Fibroblast of peridontal ligament (primary cell): ENCODE measurements around the gene ACTN2.
"Not testable (repeated sequence)": the region's sequence is repeated elsewhere in the genome, so short reads cannot be mapped to it uniquely, and the experiment has no call there.

ENCODE experiments used
- DNase-seq: peaks from one replicate; pipeline ENCODE4 v3.0.0-alpha.2; 2010; ENCODE audit errors: extremely low read depth

ACTN2 gene

GRCh38 chr1:236685917-236686814 lies at the start of gene ACTN2:
TSS of gene ACTN2 (plus strand) at chr1:236686499. CDS start at chr1:236686674, 175 bp downstream.
- DNase-seq = no peak

- no peak for DNase-seq
These were observed 47.4 kb upstream of the ACTN2 start for GRCh38 chr1:236638945-236639344.

- DNase-seq = no peak
These were observed 46.6 kb upstream of the ACTN2 start for GRCh38 chr1:236639686-236640085.

GRCh38 chr1:236642763-236643162 lies 43.5 kb upstream of the ACTN2 start:
- no peak for DNase-seq

- no peak for DNase-seq
These were observed 41.2 kb upstream of the ACTN2 start for GRCh38 chr1:236645016-236645680.

- DNase-seq = no peak
These were observed 31.8 kb upstream of the ACTN2 start for GRCh38 chr1:236654511-236654910.

- DNase-seq = peak; percentile 10
These were observed 31.3 kb upstream of the ACTN2 start for GRCh38 chr1:236654957-236655356.

GRCh38 chr1:236657398-236657797 lies 28.9 kb upstream of the ACTN2 start:
- no peak for DNase-seq

GRCh38 chr1:236659792-236660587 lies 26.3 kb upstream of the ACTN2 start:
- no peak for DNase-seq

GRCh38 chr1:236663934-236664333 lies 22.4 kb upstream of the ACTN2 start:
- peak; percentile 54 for DNase-seq

- not testable (repeated sequence) for DNase-seq
These were observed 17.4 kb upstream of the ACTN2 start for GRCh38 chr1:236668909-236669308.

GRCh38 chr1:236670060-236670459 lies 16.2 kb upstream of the ACTN2 start:
- no peak for DNase-seq

- peak; percentile 79 for DNase-seq
These were observed 12.9 kb upstream of the ACTN2 start for GRCh38 chr1:236673289-236673919.

GRCh38 chr1:236677641-236678235 lies 8.6 kb upstream of the ACTN2 start:
- DNase-seq = no peak

- no peak for DNase-seq
These were observed 5.1 kb upstream of the ACTN2 start for GRCh38 chr1:236681219-236681618.

GRCh38 chr1:236685205-236685916 lies 938 bp upstream of the ACTN2 start:
- DNase-seq = no peak

GRCh38 chr1:236686815-236687160 lies 489 bp downstream of the ACTN2 start:
- no peak for DNase-seq

GRCh38 chr1:236687273-236687672 lies 974 bp downstream of the ACTN2 start:
- no peak for DNase-seq

- no peak for DNase-seq
These were observed 2.4 kb downstream of the ACTN2 start for GRCh38 chr1:236688705-236689104.

- DNase-seq = no peak
These were observed 3.6 kb downstream of the ACTN2 start for GRCh38 chr1:236689713-236690569.
